Activated CD4-positive, alpha-beta T cell treated with anti-CD3 and anti-CD28 coated beads, Interleukin-2, Interleukin-6, amounts not matched to agents 100 ng/mL and 50 ng/mL, durations not matched to agents 16 hours and 8 hours (primary cell): Measurements from ENCODE around the gene TACR1.
"Not testable (repeated sequence)": the region's sequence is repeated elsewhere in the genome, so short reads cannot be mapped to it uniquely, and the experiment has no call there.

Experiments
- DNase-seq: peaks from one replicate; pipeline ENCODE4 v3.0.0-alpha.2; 2020

TACR1 gene, protein sequence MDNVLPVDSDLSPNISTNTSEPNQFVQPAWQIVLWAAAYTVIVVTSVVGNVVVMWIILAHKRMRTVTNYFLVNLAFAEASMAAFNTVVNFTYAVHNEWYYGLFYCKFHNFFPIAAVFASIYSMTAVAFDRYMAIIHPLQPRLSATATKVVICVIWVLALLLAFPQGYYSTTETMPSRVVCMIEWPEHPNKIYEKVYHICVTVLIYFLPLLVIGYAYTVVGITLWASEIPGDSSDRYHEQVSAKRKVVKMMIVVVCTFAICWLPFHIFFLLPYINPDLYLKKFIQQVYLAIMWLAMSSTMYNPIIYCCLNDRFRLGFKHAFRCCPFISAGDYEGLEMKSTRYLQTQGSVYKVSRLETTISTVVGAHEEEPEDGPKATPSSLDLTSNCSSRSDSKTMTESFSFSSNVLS

DNA sequence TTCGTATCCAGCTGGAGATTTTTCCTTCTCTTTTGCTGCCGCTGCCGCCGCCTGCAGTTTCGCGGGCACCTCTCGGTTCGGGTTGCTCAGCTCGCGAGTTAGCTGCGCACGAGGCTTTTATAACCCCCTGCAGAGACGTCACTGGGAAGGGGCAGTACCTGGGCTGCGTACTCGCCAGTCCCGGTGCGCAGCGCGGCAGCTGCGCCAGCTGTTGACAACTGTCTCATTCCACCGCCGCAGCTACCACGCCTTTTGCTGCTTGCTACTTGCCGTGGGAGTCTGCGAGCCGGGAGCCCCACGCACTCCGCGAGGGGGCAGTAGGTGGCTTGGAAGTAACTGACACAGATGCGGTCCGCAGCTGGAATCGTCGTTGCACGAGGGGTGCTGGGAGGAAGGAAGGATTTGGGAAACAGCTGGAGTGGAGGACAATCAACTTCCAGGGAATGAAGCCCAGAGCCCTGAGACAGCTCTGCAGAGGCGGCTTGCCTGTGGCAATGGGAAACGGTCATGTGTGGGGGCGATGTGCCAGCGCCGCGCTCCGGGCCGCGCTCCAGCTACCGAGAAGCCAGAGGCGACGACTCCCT lies at the start of gene TACR1:
TSS of gene TACR1 (minus strand) at position 93 of the 584 bp plus-strand sequence. CDS start 586 bp downstream, outside the sequence.
- DNase-seq = peak; percentile 58

- DNase-seq = not testable (repeated sequence)
Measured at GRCh38 chr2:75248581-75248980, 49.3 kb upstream of the TACR1 start.

DNA sequence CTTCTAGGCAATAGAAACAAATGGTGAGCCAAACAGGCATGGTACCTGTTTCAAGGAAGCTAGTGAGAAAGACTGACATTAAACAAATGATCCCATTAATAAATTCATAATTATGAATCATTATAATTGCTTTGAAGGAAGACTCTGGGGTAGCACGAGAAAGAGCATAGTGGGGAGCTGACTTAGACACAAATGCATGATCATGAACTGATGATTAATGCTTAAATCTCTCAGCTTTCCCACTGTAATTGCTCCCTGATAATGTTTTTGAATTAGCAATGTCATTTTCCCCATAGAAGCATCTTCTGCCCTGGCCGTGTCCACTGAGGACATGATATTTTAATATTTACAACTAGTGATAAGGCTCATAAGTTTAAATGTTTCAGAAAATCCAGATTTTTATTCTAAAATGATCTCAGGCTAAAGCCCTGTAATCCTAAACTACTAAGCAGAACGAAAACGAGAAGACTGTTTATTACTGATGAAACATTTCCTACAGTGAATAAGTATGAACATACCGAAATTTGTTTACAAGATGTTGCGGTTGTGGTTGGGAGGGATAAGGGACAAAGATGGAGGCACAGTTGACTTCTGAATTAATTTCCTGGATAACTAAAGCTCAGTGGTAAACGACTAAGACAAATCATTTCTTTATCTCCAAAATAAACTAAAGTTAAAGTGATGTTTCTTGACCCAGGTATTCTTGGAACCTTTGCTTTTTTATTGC lies 47.3 kb upstream of the TACR1 start:
- no peak for DNase-seq

DNA sequence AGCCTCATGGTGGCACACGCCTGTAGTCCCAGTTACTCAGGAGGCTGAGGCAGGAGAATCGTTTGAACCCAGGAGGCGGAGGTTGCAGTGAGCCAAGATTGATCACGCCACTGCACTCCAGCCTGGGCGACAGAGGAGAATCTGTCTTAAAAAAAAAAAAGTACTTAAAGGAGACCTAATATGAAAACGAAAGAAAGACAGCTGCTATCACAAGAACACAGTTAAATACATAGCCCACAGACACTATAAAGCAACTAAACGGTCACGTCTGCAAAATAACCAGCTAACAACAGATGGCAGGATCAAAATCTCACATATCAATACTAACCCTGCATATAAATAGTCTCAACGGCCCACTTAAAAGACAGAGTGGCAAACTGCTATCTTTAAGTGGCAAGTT lies 43.9 kb upstream of the TACR1 start:
- DNase-seq = no peak

DNA sequence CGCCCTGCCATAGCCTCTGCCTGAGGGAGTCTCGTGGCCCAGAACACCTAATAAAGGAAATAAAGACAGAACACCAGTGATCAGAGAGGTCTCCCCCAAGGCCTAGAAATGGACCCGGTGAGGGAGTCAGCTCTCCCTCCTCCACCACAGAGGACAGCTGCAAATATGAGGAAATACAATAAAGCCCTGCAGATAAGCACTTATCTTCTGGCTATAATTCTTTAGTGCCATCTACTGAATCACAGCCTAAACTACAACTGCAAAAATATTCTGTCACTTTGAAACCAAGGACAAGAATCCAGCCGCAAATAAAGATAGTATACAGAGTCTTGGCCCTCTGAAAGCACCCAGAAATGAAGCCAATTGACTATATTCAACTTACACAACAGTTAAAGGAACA lies 42.4 kb upstream of the TACR1 start:
- DNase-seq = no peak

DNA sequence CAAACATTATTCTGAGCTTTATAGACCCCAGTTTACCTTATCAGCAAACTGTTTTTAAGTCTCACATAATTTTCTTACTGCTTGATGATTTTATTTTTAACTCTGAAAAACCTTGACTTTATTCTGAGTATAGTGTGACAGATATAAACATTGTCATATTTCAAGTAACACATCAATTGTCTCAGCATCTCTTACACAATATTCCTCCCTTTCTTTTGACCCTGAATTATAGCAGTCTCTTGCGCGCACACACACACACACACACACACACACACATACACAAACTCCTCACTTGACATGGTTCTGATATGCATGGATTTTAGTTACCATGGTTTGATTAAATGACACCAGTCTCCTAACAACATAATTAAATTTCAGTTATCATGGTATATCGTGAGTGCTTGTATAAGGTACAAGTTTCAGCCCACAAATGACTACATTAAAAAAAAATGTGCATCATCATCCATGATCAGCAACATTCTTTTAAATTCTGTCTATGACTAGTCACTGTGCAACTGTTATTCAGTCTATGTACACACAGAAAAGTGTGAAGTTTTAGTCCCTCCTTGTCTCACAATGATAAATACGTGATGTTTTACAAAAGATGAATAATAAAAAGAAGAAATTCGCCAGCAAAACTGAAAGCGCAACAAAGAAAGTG lies 39.5 kb upstream of the TACR1 start:
- no peak for DNase-seq

GRCh38 chr2:75237296-75237695 lies 38.0 kb upstream of the TACR1 start:
- DNase-seq = no peak

- DNase-seq = no peak
Measured at GRCh38 chr2:75233965-75234364, 34.6 kb upstream of the TACR1 start.

GRCh38 chr2:75226617-75227016 lies 27.3 kb upstream of the TACR1 start:
- no peak for DNase-seq

- no peak for DNase-seq
Measured at GRCh38 chr2:75226099-75226498, 26.8 kb upstream of the TACR1 start.

DNA sequence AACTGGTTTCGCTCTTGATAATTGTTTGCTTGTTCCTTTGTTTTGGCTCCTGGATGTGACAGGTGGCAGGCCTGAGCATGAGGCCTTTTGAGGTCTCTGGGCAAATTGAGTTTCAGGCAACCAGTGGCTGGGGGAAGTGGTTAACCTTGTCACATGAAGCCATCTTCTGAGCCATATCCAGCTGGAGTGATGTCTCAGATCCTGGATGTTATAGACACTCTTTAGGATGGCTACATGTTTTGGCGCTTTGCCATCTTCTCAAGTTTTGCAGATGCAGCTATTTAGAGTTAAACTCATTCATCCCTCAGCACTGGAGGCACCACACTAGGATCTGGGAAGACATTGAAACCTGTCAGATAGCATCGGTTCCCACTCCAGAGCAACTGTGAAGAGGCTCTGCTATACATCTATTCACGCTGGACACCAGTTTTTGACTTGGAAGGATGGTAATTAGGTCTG lies 25.3 kb upstream of the TACR1 start:
- DNase-seq = no peak

DNA sequence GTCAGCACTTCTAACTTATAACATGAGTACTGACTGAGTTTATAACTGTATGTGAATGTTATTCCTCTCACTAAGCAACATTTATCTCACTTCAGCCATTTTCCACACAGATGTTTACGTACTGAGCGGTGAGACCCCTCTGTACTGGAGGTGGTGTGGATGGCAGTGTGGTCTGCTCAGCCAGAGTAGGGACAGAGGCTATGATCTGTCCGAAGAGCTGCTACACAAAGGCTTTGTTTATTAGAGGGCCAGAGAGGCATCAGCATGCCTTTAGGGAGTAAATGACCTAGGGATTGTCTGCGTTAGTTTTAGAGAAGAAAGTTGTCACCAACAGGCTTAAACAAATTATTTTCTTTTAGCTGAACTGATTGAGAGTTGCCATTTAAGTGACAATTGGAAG lies 23.2 kb upstream of the TACR1 start:
- no peak for DNase-seq

DNA sequence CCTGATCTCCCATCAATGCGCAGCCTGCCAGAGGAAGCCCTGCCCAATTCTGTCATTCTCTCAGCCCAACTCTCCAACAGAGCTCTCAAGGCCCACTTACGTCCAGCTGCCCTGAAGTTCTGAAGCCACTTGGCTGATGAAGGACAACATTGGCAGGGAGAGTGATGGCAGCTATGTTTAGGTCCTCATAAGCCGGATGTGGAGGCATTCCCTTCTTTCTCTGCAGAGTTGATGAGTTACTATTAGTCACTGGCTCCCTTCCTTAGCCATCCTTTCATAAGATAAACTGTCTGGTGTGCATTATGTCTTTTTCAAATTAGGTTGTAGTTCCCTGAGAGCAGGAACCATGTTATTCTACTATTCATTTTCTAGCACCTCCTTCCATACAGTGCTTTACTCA lies 22.5 kb upstream of the TACR1 start:
- no peak for DNase-seq

GRCh38 chr2:75219213-75219612 lies 19.9 kb upstream of the TACR1 start:
- not testable (repeated sequence) for DNase-seq

DNA sequence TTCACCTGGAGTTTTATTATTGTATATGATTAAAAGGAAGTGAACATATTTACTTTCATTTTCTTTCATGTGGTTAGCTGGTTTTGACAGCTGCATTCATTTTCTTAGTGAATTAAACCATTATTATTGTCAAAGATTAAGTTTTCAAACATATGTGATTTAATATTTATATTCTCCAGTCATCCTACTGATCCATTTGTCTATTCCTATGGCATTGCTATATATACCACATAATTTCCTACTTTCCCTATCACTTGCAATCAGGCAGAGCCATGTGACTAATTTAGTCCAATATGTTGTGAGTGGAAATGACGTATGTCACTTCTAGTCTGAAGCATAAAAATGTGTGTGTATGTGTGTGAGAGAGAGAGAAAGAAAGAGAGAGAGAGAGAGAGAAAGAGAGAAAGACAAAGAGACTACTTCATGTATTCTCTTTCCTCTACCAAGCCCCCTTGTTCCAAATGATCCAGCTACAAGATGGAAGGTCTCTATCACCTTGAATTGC lies 12.0 kb upstream of the TACR1 start:
- no peak for DNase-seq

GRCh38 chr2:75210409-75210808 lies 11.1 kb upstream of the TACR1 start:
- DNase-seq = no peak

DNA sequence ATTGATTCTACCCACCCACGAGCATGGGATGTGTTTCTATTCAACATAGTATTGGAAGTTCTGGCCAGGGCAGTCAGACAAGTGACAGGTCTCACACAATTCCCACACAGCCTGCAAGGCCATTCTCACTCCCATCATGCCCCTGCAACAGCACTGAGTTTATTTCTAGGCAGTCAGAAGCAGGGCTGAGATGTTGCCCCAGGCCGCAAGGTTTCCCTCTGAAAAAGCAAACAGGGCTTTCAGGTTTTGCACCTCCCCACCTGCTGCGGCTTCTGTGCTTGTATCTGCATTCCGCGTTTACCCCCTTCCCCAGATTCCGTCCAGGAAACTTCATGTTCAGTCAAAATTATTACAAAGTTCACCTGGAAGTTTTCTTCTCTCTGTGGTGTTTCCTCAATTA lies 9.4 kb upstream of the TACR1 start:
- no peak for DNase-seq

- DNase-seq = no peak
Measured at GRCh38 chr2:75204833-75205232, 5.5 kb upstream of the TACR1 start.

DNA sequence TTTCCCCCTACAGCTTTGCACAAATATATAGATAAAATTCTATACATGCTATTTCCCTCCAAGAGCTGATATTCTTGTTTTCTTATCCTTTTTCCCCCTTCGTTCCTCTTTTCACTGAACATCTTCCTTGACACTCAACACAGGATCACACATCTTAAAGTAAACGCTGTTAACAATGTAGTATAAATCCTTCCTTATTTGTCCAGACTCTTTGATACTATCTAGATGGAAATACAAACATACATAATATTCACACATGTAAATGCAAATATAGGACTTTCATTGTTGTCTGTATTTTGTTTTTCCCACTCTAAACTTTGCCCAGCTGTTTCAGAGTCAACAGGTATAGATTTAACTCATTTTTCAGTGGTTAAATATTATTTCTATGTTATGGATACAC lies 3.0 kb upstream of the TACR1 start:
- no peak for DNase-seq

GRCh38 chr2:75200140-75201096 lies 1.1 kb upstream of the TACR1 start:
- peak; percentile 2 for DNase-seq

DNA sequence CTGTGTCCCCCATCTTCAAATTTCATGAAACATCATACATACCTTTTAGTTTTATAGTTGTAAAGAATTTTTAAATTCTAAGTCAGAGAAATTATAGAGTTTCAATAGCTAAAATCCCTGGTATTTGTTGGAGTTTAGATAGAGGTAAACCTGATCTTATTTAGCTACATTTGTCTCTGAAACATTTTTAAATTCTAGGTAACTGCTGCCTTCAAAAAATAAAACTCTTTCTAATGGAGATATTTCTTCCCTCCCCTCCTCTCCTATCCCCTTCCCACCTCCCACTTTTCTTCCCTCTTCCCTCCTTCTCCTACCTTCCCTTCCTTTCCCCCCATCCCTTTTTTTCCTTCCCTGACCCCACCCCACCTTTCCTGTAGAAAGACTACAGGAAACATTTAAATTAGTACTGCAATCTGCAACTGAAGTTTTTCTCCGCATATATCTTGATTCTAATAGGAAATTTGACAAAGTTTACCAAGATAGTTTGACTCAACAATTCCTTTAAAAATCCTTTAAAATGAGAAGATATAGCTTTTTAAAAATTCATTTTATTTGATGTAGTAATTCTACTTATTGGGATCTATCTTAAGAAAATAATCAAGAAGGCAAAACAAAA lies 4.1 kb downstream of the TACR1 start:
- no peak for DNase-seq
